Transverse colon (tissue), 4 donors: ENCODE results near the gene SLC35G1.

Experiments used
- CTCF ChIP-seq, 5 experiments: fragments of 200-600 bp in 3 of 5; fragments of 450-650 bp in 2 of 5; sonication (generic) in 3 of 5; IDR thresholded peaks; 1 replicate in 2 of 5; 2 replicates in 3 of 5; pipeline ENCODE4 v1.5.1; 2016 to 2017; ENCODE audit warnings: antibody characterized with exemption in 5 of 5, inconsistent platforms in 3 of 5, mild to moderate bottlenecking in 2 of 5, moderate library complexity in 1 of 5
- POLR2A ChIP-seq: fragments of 450-650 bp; IDR thresholded peaks from one replicate; pipeline ENCODE4 v1.6.1; 2016; ENCODE audit warnings: antibody characterized with exemption, mild to moderate bottlenecking, moderate library complexity
- POLR2AphosphoS5 ChIP-seq, 3 donors: sonication (generic); formaldehyde crosslinking; IDR thresholded peaks; one replicate each; pipeline ENCODE4 v1.6.1; 2016; ENCODE audit warnings: antibody characterized with exemption in 3 of 3

GRCh38 chr10:93875032-93875358 lies 18.8 kb upstream of the SLC35G1 start:
- no peak for TF ChIP-seq CTCF (IDR thresholded peaks at IDR 0.05)
- TF ChIP-seq POLR2A: no peak
- no peak for TF ChIP-seq POLR2AphosphoS5 (IDR thresholded peaks at IDR 0.05)
